ENCODE measurements around the gene SGPL1.
A peak's percentile ranks its signal among the peaks of the same experiment; 100 is the strongest.
"Not testable (repeated sequence)": the region's sequence is repeated elsewhere in the genome, so short reads cannot be mapped to it uniquely, and the experiment has no call there.

SGPL1 gene

DNA sequence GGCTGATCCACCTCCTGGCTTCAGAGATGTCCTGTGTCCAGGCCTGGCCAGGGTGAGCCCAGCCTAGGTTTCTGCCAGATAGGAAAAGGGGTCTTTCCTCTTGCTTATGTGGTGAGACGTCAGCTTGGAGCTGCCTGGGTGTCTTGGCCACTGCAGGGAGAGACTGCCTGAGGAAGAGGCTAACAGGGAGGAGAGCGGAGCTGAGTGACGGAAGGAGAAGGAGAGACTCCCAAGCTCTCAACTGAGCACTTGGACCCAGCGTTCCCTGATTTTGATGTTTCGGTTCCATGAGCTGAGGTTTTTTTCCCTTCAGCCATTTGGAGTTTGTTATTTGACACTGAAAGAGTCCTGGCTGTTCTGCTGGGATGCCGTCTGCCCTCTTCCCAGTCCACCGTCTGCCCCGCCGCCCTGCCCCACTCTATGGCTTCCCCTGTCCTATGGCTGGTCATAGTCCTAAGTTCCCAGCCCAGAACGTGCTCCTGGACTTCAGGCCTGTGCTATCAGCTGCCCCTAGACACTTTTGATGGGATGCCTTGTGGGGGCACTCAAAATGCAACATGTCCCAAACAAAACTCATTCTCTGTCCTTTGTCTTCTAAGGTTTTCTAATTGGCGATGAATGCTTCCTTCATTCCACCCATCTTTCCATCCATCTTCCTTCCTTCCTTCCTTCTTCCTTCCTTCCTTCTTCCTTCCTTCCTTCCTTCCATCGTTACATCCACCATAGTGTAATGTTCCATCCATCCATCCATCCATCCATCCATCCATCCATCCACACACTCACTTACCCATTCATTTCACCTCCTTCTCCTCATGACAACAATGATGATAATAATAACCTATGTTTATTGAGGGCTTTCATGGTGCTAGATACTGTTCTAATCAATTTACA lies 92.9 kb downstream of the SGPL1 start:
- DNase-seq: no peak

DNA sequence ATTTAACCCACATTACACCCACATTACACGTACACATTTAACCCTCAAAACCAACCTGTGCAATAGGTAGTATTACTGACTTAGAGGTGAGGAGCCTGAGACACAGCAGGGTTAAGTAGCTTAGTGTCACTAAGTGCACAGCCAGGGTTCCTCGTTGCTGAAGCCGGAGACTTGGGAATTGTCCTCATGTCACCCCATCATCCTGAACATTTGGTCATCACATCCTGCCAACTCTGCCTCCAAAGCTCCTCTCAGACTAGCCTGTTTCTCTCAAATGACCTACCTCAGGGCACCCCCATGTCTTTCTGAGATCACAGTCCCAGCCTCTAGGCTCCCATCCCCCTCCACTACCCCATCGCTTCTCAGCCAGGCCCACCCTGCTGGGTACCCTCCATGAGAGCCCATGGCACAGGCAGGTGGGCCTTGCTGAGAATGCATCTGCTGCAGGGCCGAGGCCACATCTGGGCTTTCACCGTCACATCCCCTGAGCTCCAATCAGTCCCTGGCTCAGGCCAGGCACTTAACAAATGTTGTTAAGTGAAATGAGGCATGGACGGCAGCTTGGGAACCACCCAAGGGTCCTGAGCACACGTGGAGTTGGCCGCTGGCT lies 93.7 kb downstream of the SGPL1 start:
- no peak for DNase-seq

DNA sequence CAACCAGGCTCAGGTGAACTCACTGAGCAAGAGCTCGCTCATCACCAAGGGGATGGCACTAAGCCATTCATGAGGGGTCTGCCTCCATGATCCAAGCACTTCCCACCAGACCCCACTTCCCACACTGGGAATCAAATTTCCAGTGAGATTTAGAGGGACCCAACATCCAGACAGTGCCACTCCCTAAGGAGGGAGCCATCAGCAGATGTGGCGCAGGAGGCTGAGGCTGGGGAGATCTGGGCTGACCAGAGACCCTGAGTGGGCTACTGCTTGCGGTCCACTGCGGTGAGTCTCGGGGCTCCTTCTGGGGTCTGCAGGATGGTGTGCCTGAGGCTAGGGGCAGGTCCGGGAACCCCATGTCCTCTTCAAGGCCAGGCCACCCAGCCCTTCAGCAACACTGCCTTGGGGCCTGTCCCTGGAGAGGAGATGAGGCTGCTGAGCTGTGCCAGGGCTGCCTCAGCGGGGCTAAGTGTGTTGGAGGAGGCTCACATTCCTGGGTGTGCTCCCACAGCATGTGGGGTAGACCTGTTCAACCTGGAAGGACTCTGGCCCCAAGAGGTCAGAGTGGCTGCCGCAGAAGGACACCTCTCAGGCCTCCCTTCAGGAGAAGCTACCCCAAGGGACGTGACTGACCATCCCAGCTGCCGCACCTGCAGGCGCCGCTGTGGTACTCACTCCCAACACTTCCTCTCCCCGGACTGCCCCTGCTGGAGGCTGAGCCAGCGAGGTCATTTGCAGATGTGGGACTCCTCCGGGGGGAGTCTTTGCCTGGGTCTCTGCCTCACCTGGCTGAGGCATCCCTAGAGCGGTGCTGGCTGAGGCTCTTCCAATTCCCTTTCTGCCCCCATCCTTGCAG lies 95.0 kb downstream of the SGPL1 start:
- DNase-seq: no peak

DNA sequence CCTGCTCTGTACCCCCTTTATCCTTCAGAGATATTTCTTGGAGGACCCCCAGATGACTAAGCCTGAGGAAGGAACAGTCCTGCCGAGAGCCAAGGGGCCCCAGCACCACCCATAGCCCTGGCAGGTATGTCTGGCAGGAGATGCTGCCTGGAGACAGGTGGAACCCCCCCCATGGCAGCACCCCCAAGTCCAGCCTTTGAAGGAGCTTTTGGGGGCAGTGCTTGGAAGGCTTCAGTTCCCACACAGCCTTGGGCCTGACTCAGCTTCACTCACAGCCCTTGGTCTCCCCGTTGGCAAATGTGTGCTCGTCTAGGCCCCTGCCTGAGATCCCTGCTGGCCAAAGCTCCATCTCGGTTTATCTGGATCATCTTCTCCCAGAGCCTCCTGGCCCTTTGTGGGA lies 95.6 kb downstream of the SGPL1 start:
- no peak for DNase-seq

DNA sequence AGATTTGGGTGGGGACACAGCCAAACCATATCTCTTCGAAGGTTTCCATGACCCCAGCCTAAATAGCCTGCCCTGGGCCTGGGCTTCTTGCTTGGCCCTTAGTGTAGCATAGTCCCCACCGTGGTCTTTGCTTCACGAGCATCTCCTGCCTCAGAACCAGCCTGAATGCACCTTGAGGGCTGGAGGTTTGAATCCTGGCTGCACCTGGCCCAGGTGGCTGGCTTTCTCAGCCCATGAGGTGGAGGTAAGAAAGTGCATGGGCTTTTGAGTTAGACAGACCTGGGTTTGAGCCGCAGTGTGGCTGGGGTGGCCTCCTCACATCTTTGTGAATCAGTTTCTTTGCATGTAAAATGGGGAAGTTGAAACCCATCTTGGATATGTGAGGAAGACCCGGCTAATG lies 96.8 kb downstream of the SGPL1 start:
- DNase-seq: no peak

DNA sequence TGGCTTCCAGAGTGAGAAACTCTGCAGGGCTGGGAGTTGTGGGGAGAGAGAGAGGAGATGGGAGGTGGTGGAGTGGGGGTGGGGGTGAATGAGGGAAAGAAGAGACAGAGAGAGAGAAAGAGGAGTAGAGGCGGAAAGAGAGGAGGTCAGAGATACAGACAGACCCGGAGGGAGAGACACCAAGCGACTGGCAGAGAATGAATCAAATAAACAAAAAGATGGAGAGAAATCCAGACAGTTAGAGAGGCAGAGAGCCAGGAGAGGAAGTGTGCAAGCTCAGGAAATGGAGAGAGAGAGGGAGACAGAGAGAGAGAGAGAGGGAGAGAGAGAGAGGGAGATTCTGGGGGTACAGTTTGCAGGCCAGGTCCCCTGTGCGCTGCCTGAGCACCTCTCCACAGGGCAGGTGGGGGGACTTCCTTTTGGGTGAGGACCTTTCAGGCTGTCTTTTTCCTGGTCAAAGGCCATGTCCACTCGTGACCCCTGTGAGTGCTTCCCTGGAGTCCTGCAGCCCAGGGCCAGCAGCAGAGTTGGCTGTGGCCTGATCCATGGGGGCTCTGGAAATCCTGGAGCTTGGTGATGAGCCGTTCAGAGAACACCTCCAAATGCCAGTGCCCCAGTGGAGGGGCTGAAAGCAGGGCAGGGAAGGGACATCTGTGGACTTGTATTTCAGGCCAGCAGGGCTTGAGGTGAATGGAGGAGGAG lies 97.6 kb downstream of the SGPL1 start:
- no peak for DNase-seq

DNA sequence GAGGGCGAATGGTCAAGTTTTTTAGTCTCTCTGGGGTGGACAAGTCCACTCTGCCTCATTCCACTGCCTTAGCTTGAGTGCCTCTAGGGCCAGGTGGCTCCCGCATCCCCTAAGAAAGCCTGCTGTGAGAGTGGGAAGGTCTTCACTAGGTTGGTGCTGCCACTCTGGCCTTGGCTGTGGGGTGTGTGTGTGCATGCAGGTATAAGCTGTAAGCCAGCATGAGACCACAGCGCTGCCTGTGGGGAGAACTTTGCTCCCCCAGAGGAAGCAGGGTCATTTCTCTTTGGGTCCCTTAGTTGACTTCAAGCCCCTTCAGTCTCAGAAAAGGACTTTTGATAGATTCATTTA lies 98.1 kb downstream of the SGPL1 start:
- no peak for DNase-seq

DNA sequence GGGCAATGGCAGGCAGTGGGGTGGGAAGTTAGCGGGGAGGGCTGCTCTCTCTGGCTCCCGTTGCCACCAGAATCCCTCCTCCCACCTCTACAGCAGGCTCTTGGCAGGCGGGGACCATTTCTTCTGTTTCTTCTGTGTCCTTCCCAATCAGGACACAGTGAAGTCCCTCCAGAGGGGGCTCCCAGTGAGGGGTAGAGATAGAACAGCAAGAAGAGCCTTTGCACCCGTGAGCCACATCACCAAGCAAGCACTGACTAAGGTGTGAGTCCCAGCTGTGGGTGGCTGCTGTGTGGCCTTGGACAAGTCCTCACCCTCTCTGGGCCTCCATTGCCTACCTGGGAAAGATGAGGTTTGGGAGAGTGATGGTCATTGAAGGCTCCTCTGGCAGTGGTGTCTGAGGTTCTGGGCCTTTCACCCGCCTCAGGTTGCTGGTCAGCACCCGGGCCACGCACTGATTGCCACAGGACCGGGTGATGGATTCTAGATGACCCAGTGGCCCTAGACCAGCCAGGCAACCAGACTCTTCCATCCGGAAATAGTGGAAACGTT lies 98.6 kb downstream of the SGPL1 start:
- DNase-seq: no peak

DNA sequence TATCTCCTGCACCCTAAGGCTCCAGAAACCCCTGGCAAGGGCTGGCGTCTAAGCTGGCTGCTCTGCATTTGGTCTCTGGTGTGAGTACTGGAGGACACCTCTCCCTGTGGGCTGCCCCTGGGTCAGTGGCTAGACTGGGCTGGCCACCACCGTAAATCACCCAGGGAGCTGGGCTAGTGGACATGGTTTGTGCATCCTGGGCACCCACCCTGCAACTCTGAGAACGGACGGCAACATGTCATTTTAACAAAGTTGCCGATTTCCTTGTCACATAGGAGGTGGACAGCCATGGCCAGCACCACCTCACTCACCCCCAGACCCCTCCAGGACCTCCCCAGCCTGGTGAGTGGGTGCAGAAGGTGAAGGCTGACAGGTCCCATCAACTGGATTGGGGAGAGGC lies 99.5 kb downstream of the SGPL1 start:
- no peak for DNase-seq

DNA sequence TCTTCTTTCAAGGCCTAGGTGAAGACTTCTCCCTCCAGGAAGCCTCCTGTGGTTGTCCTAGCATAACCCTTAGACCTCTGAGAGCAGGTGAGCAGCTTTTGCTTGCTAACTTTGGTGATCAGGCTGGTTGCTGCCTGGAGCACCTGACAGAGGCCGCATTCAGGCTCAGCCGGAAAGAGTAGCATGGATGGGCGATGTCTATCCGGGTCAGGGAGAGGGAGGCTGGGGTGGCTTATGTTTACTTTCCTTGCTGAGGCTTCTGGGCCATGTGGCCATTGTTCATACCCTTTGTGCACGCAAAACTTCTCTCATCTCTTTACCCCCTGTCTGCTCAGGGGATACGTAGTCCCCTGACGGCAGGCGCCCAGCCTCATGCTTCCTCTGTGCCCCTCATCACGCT lies 100.1 kb downstream of the SGPL1 start:
- no peak for DNase-seq

DNA sequence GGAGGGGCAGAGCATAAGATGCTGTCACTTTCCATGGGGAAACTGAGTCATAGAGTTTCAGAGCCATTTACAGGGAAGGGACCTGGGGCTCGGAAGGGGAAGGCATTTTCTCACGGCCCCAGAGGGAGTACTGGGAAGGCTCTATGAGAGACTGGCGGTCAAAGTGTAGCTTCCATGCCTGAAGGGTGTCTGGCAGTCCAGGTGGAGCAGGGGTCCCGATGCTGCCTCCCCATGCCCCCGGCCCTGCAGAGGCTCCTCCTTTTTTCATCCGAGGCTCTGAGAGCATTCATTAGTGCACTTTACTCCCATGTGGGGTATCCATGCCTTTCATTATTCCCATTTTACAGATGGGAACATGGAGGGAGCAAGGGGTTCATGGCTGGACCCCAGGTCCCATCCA lies 100.5 kb downstream of the SGPL1 start:
- no peak for DNase-seq

DNA sequence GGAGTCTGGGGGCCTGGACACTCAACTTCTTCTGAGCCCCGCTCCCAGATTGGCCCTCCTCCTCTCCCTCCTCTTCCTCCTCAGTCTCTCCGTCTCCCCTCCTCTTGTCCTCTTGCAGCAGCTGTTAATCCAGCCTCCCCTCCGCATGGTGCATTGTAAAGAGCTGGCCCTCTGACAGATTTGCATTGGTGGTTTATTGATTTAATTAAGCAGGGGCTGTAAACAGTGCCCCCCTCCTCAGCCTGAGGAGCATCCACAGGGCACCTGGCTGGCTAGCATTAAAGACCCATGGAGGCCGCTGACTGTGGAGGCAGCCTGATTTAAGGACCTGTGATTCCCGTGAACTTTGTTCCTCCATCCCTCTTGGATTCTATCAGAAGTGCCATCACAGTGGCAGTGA lies 101.5 kb downstream of the SGPL1 start:
- no peak for DNase-seq

DNA sequence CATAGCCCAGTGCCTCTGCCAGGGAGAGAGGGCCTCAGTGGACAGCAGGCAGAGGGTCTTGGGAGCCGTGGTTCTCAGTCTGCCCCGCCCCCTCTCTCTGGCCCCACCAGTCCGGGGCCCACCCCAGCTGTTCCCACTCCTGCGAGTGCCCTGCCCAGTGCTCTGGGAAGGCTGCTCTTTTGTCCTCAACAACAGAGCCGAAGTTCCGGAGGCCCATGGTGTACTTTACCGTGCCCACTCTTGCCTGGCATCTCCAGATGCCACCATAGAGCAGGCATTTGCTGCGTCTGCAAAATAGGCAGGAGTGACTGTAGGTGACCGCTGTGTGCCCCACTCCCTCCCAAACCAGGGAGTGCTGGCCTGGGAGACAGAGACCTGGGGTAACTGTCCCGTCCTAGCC lies 101.9 kb downstream of the SGPL1 start:
- DNase-seq: no peak

DNA sequence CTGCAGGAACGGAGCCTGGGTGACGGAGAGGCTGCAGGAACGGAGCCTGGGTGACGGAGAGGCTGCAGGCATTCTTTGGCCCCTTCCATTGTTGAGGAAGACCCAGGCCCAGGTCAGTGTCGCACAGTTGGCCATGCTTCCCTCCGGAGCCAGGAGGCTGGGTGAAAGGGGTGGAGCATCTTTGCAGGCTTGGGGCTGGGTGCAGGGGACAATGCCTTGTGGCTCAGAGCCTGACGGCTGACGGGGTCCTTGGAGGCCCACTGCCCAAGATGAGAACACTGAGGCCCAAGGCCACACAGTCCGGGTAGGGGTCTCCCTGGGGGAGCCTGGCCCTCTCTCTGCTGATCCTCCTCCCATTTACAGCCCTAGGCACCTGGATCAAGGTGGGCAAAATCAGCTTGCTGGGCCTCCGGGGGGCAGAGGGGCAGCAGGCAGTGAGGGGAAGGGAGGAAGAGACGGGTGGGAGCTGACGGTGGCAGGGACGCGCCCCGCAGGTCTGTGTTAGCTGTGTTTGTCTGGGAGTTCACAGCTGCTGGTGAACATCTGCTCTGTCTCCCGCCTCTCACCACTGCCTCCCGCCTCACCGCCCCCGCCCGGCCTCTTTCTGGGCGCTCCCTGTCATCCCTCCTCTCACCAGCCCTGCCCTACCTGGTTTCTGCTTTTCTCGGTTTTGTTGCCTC lies 103.2 kb downstream of the SGPL1 start:
- peak in 1 of 2 experiments; percentile 4 for DNase-seq

DNA sequence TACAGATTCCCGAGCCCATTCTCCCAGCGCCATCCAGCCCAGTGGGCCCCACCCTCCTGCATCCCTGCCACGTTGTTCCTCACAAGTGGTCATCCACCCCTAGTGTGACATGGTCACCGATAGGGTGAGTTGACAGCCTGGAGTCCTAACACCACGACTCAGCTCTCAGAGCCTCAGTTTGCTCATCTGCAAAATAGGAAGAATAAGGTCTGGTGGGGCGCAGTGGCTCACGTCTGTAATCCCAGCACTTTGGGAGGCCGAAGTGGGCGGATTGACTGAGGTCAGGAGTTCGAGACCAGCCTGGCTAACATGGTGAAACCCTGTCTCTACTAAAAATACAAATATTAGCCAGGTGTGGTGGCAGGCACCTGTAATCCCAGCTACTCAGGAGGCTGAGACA lies 104.2 kb downstream of the SGPL1 start:
- DNase-seq: not testable (repeated sequence)

DNA sequence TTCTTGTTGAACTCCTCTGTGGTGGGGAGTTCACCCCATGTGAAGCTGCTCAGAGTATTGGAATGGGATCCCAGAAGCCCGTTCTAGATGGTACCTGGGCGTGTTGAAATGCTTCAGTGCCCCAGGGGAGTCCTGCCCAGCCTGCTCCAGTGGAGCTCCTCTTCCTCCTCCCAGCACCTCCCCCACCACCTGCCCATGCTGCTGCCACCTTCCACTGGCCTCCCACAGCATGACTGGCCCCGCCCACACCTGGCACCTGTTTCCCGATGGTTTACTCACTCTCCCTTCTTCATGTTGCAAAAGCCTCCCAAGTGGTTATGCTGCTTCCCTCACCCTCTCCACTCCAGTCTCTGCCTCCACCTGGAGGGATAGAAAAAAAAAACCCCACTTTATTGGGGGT lies 104.8 kb downstream of the SGPL1 start:
- DNase-seq: no peak

DNA sequence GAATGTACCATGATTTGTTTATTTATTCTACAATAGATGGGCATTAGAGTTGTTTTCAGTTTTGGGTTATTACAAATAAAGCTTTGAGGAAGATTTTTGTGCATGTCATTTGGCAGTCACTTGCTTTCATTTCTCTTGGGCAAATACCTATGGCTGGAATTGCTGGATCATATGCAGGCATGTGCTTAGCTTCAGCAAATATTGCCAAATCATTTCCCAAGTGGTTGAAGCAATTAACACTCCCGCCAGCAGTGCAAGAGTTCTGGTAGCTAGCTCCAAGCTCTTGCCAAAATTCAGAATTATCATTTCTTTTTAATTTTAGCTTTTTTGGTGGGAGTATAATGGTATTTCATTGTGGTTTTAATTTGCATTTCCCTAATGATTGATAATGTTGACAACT lies 105.5 kb downstream of the SGPL1 start:
- DNase-seq: no peak

DNA sequence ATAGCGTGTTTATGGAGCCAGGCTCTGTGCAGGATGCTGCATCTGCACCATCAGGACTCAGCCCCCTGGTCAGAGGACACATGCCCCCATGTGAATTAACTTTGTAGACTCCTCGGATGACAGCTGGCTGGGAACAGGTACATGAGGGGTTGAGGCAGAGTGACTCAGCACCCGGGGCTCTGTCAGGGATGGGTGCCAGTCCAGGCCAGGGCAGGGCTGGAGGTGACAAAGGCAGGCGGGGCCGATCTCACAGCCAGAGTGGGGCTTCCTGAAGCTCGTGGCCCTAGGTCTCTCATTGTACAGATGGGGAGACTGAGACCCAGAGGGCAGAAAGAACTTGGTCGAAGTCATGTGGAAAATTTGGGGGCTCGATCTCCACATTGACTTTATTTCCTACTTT lies 107.9 kb downstream of the SGPL1 start:
- DNase-seq: no peak

DNA sequence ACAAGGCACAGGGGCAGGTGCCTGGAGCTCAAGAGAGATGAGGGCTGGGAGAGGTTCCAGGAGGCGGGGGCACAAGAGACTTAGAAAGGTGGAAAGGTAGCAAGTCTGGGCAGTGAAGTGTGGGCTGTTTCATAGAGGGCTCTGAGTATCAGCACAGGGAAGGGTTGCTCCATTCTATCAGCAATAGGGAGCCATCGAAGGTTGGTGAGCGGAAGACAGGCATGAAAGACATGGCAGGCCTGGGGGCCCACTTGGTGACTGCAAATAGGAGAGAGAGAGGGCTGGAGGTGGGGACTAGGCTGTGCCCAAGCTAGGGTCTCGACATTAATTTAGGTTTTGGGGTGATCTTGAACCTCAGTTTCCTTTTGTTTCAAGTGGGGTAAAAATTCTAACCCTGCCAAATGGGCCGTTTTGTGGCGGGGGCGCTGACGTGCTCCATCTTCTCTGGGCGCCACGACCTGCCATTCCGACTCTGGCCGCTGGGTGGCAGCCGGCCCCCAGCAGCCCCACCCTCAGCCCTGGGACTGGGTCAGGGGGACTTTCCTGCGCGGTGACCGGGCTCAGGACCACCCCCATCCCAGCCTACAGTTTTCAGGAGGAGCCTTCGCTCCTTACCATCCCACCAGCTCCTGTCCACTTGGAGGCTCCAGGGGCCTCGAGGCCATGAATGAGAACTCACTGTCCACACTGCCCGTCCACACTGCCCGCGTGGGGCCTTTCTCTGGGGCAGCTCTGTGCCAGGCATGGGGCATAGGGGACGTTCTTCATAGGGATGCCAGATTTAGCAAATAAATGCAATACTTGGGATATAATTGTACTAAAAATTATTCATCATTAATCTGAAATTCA lies 109.9 kb downstream of the SGPL1 start:
- no peak for DNase-seq

DNA sequence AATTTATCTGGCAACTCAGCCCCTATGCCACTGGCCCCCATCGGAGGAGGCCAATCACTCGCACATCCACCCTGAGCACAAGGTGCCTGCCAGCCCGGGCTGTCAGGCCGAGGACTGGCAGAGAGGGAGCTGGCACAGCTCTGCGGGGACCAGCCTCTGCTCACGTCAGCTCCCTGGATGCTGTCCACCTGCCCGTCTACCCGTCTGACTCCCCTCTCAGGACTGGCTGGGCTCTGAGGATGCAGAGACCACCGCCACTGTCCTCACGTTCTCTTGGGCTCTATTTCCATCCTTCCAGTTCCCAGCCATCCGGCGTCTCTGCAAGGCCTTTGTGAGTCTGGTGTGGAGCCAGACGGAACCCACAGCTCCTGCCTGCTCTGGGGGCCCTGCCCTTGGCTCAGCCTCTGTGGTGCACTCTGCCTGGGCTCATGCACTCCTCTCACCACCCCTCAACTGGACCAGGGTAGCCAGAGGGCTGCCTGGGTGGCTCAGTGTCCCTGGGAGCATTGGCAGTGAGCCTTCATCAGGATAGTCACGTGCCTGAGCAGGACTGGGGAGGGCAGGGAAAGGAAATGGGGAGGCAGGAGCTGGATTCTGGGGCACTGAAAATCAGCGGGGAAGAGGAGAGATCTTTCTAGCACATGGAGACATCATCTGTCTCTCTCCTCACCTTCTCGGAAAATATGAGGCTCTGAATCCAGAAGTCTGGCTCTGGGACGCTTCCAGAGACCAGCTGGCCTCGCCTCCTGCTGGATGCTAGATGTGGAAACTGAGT lies 110.7 kb downstream of the SGPL1 start:
- no peak for DNase-seq

Measured in SHP77 (cell line).